ENCODE measurements around the gene TMEM131L. TPM values are rescaled to one million over a fixed set of nuclear protein-coding genes. Genes with fewer than 3 reads are reported as not detected.

Gene TMEM131L
- total RNA-seq, 1 experiment from 2014 or later = 19.7 TPM

GRCh38 chr4:153511104-153511503, 44.9 kb downstream of the TMEM131L start (continued):
- TF ChIP-seq EZH2phosphoT487 (IDR thresholded peaks at IDR 0.05; ENCODE audit: borderline replicate concordance) (no peak), EGR1 (IDR thresholded peaks at IDR 0.05; ENCODE audit: low read depth) (no peak), ZNF274 (IDR thresholded peaks at IDR 0.05; ENCODE audit: low read depth, low read length) (no peak), CBX3 (IDR thresholded peaks at IDR 0.05; ENCODE audit: low read depth) (no peak)

- intact Hi-C loops (cut with micrococcal nuclease) = no loop called here
- H3K27me3 ChIP-seq (ENCODE audit: insufficient read depth, low read length) = no peaks in the 10 kb centered on the region
- TF ChIP-seq EZH2 (IDR thresholded peaks at IDR 0.05) (no peak), CEBPB (IDR thresholded peaks at IDR 0.05; ENCODE audit: low read depth) (no peak), YY1 (IDR thresholded peaks at IDR 0.05; ENCODE audit: extremely low read depth, insufficient replicate concordance, low read depth, low read length) (no peak), ATF3 (IDR thresholded peaks at IDR 0.05) (no peak), TCF7L2 (IDR thresholded peaks at IDR 0.05; ENCODE audit: borderline replicate concordance, extremely low read depth, insufficient read depth, insufficient read length) (no peak)
- TF ChIP-seq, protein P1, sequence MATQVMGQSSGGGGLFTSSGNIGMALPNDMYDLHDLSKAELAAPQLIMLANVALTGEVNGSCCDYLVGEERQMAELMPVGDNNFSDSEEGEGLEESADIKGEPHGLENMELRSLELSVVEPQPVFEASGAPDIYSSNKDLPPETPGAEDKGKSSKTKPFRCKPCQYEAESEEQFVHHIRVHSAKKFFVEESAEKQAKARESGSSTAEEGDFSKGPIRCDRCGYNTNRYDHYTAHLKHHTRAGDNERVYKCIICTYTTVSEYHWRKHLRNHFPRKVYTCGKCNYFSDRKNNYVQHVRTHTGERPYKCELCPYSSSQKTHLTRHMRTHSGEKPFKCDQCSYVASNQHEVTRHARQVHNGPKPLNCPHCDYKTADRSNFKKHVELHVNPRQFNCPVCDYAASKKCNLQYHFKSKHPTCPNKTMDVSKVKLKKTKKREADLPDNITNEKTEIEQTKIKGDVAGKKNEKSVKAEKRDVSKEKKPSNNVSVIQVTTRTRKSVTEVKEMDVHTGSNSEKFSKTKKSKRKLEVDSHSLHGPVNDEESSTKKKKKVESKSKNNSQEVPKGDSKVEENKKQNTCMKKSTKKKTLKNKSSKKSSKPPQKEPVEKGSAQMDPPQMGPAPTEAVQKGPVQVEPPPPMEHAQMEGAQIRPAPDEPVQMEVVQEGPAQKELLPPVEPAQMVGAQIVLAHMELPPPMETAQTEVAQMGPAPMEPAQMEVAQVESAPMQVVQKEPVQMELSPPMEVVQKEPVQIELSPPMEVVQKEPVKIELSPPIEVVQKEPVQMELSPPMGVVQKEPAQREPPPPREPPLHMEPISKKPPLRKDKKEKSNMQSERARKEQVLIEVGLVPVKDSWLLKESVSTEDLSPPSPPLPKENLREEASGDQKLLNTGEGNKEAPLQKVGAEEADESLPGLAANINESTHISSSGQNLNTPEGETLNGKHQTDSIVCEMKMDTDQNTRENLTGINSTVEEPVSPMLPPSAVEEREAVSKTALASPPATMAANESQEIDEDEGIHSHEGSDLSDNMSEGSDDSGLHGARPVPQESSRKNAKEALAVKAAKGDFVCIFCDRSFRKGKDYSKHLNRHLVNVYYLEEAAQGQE (IDR thresholded peaks at IDR 0.05; ENCODE audit: low read depth) = no peak
- no peaks in the 10 kb centered on the region for H3K9me2 ChIP-seq (ENCODE audit: insufficient read depth)
- CTCF ChIA-PET = no interaction called here
- peak overlapping the region; percentile 79 for H3K27ac ChIP-seq (ENCODE audit: low read depth, low read length)
- no peak for DNase-seq (ENCODE audit: low read depth, low spot score)
- no peaks in the 10 kb centered on the region for H3K9me3 ChIP-seq (ENCODE audit: control insufficient read depth in 1 of 2, insufficient read depth in 1 of 2, low read depth in 1 of 2, low read length in 2 of 2)
- no TSS peak for BruUV-seq (replicated peaks)
- peak overlapping the region; percentile 63 for H3K4me2 ChIP-seq (ENCODE audit: low read length)
- no peaks in the 10 kb centered on the region for H4K20me1 ChIP-seq (ENCODE audit: insufficient read depth)
- no peak overlapping the region for H3K4me3 ChIP-seq (replicated peaks in 1 of 2; ENCODE audit: low read depth in 1 of 2, low read length in 2 of 2)
- POLR2A ChIA-PET = no interaction called here
- H3K36me3 ChIP-seq (ENCODE audit: control insufficient read depth in 1 of 2, insufficient read depth in 2 of 2, low read length in 2 of 2) = no peaks in the 10 kb centered on the region
- RAD21 ChIA-PET (ENCODE audit: low non-redundant PET in 1 of 2, low total read pairs in 2 of 2, uncharacterized antibody in 2 of 2, unreplicated experiment in 2 of 2) = no interaction called here
- H3K4me1 ChIP-seq (ENCODE audit: control insufficient read depth in 1 of 2, insufficient read depth in 2 of 2, low read length in 2 of 2) = peaks cover 86 to 87% of the 10 kb centered on the region in 2 experiments
- H3K79me2 ChIP-seq (ENCODE audit: insufficient read depth, low read length) = peaks cover 13% of the 10 kb centered on the region
- no peak overlapping the region for H2AFZ ChIP-seq (ENCODE audit: low read depth, low read length, poor library complexity, severe bottlenecking)
- H3K9ac ChIP-seq (ENCODE audit: low read length) = no peak overlapping the region
- ATAC-seq = no peak
These were observed 46.1 kb downstream of the TMEM131L start for GRCh38 chr4:153512162-153512852.
